T47D (cell line): ENCODE results near the gene GPR157.
"Not testable (repeated sequence)": the region's sequence is repeated elsewhere in the genome, so short reads cannot be mapped to it uniquely, and the experiment has no call there.

Experiments used
- DNase-seq, 2 experiments: peaks; one replicate each; pipeline versions ENCODE4 v3.0.0 to v3.0.0-alpha.2; 2011 to 2012; ENCODE audit warnings: low read depth in 1 of 2, low spot score in 1 of 2
- JUND ChIP-seq: IDR thresholded peaks from 2 replicates; pipeline ENCODE4 v1.6.1; 2012; ENCODE audit warnings: low read depth
- in situ Hi-C: cut with HindIII; loops from 2 replicates; pipeline ENCODE4 v1.10.0; 2016; ENCODE audit warnings: low sequenced_read_pairs, low pct_unique_long_range_greater_than_20kb

GPR157 gene

GRCh38 chr1:9136932-9137331 lies 8.0 kb upstream of the GPR157 start:
- no peak for TF ChIP-seq JUND
- DNase-seq, result no peak
- in situ Hi-C loops, result no loop called here

GRCh38 chr1:9135073-9135836 lies 6.4 kb upstream of the GPR157 start:
- in situ Hi-C loops, result no loop called here
- no peak for TF ChIP-seq JUND
- no peak for DNase-seq

GRCh38 chr1:9133870-9134585 lies 5.1 kb upstream of the GPR157 start:
- no peak for TF ChIP-seq JUND
- in situ Hi-C loops, result no loop called here
- DNase-seq, result no peak

- TF ChIP-seq JUND, result no peak
- in situ Hi-C loops, result no loop called here
- peak; percentile 87 to 88 for DNase-seq
Observed at GRCh38 chr1:9129266-9130041, 552 bp upstream of the GPR157 start.

- TF ChIP-seq JUND, result no peak
- peak in 1 of 2 experiments; percentile 33 for DNase-seq
- in situ Hi-C loops, result no loop called here
Observed at GRCh38 chr1:9128166-9128519, 759 bp downstream of the GPR157 start.

- TF ChIP-seq JUND, result no peak
- in situ Hi-C loops, result no loop called here
- DNase-seq, result no peak
Observed at GRCh38 chr1:9127395-9128165, 1.3 kb downstream of the GPR157 start.

GRCh38 chr1:9126511-9126910 lies 2.4 kb downstream of the GPR157 start:
- TF ChIP-seq JUND, result no peak
- in situ Hi-C loops, result no loop called here
- DNase-seq, result peak; percentile 37 to 77

GRCh38 chr1:9125847-9126246 lies 3.1 kb downstream of the GPR157 start:
- DNase-seq, in situ Hi-C loops: not testable (repeated sequence)

GRCh38 chr1:9125325-9125724 lies 3.6 kb downstream of the GPR157 start:
- no peak for DNase-seq
- in situ Hi-C loops, result no loop called here
- TF ChIP-seq JUND, result no peak

GRCh38 chr1:9124389-9124788 lies 4.5 kb downstream of the GPR157 start:
- DNase-seq, result peak in 1 of 2 experiments; percentile 80
- in situ Hi-C loops, result not testable (repeated sequence)

GRCh38 chr1:9123665-9124064 lies 5.2 kb downstream of the GPR157 start:
- in situ Hi-C loops, DNase-seq: not testable (repeated sequence)
